Smooth muscle cell (in vitro differentiated cells): Measurements from ENCODE around the gene RAPGEF5. TPM values are rescaled to one million over a fixed set of nuclear protein-coding genes. Genes with fewer than 3 reads are reported as not detected.

Experiments
- DNase-seq: peaks from one replicate; lab custom pipeline; 2025; ENCODE audit not compliant: unreplicated experiment; lab: John Stamatoyannopoulos, UW
- H2AFZ ChIP-seq: fragments of 200-600 bp; sonication (generic); 2 replicates; pipeline ENCODE4 v1.6.0; 2016; ENCODE audit warnings: antibody characterized with exemption, low read depth, mild to moderate bottlenecking
- H3F3A ChIP-seq: fragments of 200-600 bp; sonication (generic); 2 replicates; pipeline ENCODE4 v1.6.0; 2017; ENCODE audit warnings: antibody characterized with exemption, low read depth
- H3K27ac ChIP-seq: fragments of 200-600 bp; sonication (generic); 2 replicates; pipeline ENCODE4 v1.5.1; 2016; ENCODE audit warnings: low read depth, mild to moderate bottlenecking
- H3K27me3 ChIP-seq: fragments of 200-600 bp; sonication (generic); 2 replicates; pipeline ENCODE4 v1.6.1; 2016; ENCODE audit warnings: low read depth, mild to moderate bottlenecking
- H3K36me3 ChIP-seq: fragments of 200-600 bp; sonication (generic); 2 replicates; pipeline ENCODE4 v1.5.1; 2016; ENCODE audit warnings: low read depth
- H3K4me1 ChIP-seq: fragments of 200-600 bp; sonication (generic); 2 replicates; pipeline ENCODE4 v1.5.1; 2016; ENCODE audit warnings: low read depth
- H3K4me2 ChIP-seq: fragments of 200-600 bp; sonication (generic); 2 replicates; pipeline ENCODE4 v1.6.0; 2016; ENCODE audit warnings: mild to moderate bottlenecking
- H3K4me3 ChIP-seq: fragments of 200-600 bp; sonication (generic); 2 replicates; pipeline ENCODE4 v1.5.1; 2016; ENCODE audit warnings: mild to moderate bottlenecking
- H3K79me2 ChIP-seq: fragments of 200-600 bp; sonication (generic); 2 replicates; pipeline ENCODE4 v1.6.0; 2016; ENCODE audit warnings: low read depth, mild to moderate bottlenecking
- H3K9ac ChIP-seq: fragments of 200-600 bp; sonication (generic); 2 replicates; pipeline ENCODE4 v1.6.0; 2016; ENCODE audit warnings: low read depth
- H3K9me3 ChIP-seq: fragments of 200-600 bp; sonication (generic); replicated peaks from 2 replicates; pipeline ENCODE4 v1.5.1; 2016; ENCODE audit warnings: low read depth
- H4K20me1 ChIP-seq: fragments of 200-600 bp; sonication (generic); 2 replicates; pipeline ENCODE4 v1.6.0; 2016; ENCODE audit warnings: low read depth
- CTCF ChIP-seq: fragments of 200-600 bp; sonication (generic); IDR thresholded peaks from 2 replicates; pipeline ENCODE4 v1.5.1; 2017; ENCODE audit warnings: borderline replicate concordance, mild to moderate bottlenecking, antibody characterized with exemption; ENCODE audit not compliant: insufficient read depth, poor library complexity, severe bottlenecking
- WGBS: methylation state at CpG from one replicate; pipeline ENCODE4 v1.1.7; 2016; ENCODE audit warnings: low lambda C conversion rate; 5-methylcytosine and 5-hydroxymethylcytosine counted together
- polyA plus RNA-seq: library from polyadenylated mRNA; unstranded; fragments of >200 nt; fragmentation: Nextera tagmentation; extraction: Ambion mirVana; gene quantifications from 2 replicates; pipeline ENCODE4 v1.2.1, GENCODE V29; 2016
- total RNA-seq: library from RNA; depleted of rRNA; stranded (reverse); fragments of >200 nt; gene quantifications from 2 replicates; pipeline ENCODE4 v1.2.3, GENCODE V29; 2014

RAPGEF5 gene
- total and polyA plus RNA-seq, 2 experiments from 2014 or later, result 11.4 TPM; not detected in 1

- no peak for TF ChIP-seq CTCF
- WGBS, result 84% methylated on average over 6 of the region's 6 CpGs
- H3K4me1 ChIP-seq, result peaks cover 14% of the 10 kb centered on the region
Measured at GRCh38 chr7:22288202-22288601, 68.8 kb downstream of the RAPGEF5 start.

GRCh38 chr7:22287412-22287811 lies 69.5 kb downstream of the RAPGEF5 start:
- no peak overlapping the region for H2AFZ ChIP-seq

More at GRCh38 chr7:22288202-22288601, 68.8 kb downstream of the RAPGEF5 start:
- Histone ChIP-seq H3K4me3 (no peak overlapping the region), H3F3A (no peaks in the 10 kb centered on the region), H3K4me2 (no peak overlapping the region), H3K9ac (no peak overlapping the region), H3K79me2 (no peaks in the 10 kb centered on the region), H3K36me3 (no peaks in the 10 kb centered on the region), H3K27ac (no peak overlapping the region), H3K27me3 (no peaks in the 10 kb centered on the region), H4K20me1 (no peaks in the 10 kb centered on the region), H2AFZ (no peak overlapping the region), H3K9me3 (no peaks in the 10 kb centered on the region)
- DNase-seq, result no peak

GRCh38 chr7:22286436-22286835 lies 70.5 kb downstream of the RAPGEF5 start:
- Histone ChIP-seq H3K4me3 (no peak overlapping the region), H3K9ac (no peak overlapping the region), H3K4me2 (no peak overlapping the region), H3K9me3 (no peaks in the 10 kb centered on the region), H3K79me2 (no peaks in the 10 kb centered on the region), H3K4me1 (no peaks in the 10 kb centered on the region), H3F3A (no peaks in the 10 kb centered on the region), H3K27ac (no peak overlapping the region), H3K36me3 (no peaks in the 10 kb centered on the region), H4K20me1 (no peaks in the 10 kb centered on the region), H2AFZ (no peak overlapping the region), H3K27me3 (no peaks in the 10 kb centered on the region)
- no peak for DNase-seq
- WGBS, result 88% methylated on average over 2 of the region's 2 CpGs
- no peak for TF ChIP-seq CTCF

More at GRCh38 chr7:22287412-22287811, 69.5 kb downstream of the RAPGEF5 start:
- Histone ChIP-seq H3K4me3 (no peak overlapping the region), H3K27ac (no peak overlapping the region), H3K9me3 (no peaks in the 10 kb centered on the region), H3K4me2 (no peak overlapping the region), H3K79me2 (no peaks in the 10 kb centered on the region), H3K27me3 (no peaks in the 10 kb centered on the region), H3F3A (no peaks in the 10 kb centered on the region), H4K20me1 (no peaks in the 10 kb centered on the region), H3K4me1 (peaks cover 8% of the 10 kb centered on the region), H3K9ac (no peak overlapping the region), H3K36me3 (no peaks in the 10 kb centered on the region)
- 90% methylated on average over 2 of the region's 2 CpGs for WGBS
- DNase-seq, result no peak
- no peak for TF ChIP-seq CTCF

GRCh38 chr7:22281481-22281880 lies 75.5 kb downstream of the RAPGEF5 start:
- Histone ChIP-seq H3K79me2 (no peaks in the 10 kb centered on the region), H3K27ac (no peak overlapping the region), H3F3A (no peaks in the 10 kb centered on the region), H4K20me1 (no peaks in the 10 kb centered on the region), H3K27me3 (no peaks in the 10 kb centered on the region), H3K9ac (no peak overlapping the region), H3K36me3 (no peaks in the 10 kb centered on the region), H3K4me2 (no peak overlapping the region), H2AFZ (no peak overlapping the region), H3K9me3 (no peaks in the 10 kb centered on the region), H3K4me1 (no peaks in the 10 kb centered on the region), H3K4me3 (no peak overlapping the region)
- WGBS, result 94% methylated on average over 2 of the region's 2 CpGs
- DNase-seq, result no peak
- TF ChIP-seq CTCF, result no peak
